Islet precursor cell (in vitro differentiated cells): ENCODE measurements around the gene SECISBP2.
"Not testable (repeated sequence)": the region's sequence is repeated elsewhere in the genome, so short reads cannot be mapped to it uniquely, and the experiment has no call there.

ENCODE experiments used
- DNase-seq: peaks from one replicate; pipeline ENCODE4 v3.0.0-alpha.2; 2018

Gene SECISBP2

GRCh38 chr9:89310475-89311345, 7.6 kb upstream of the SECISBP2 start, which contains the start of gene CKS2:
CKS2 (plus strand) TSS chr9:89311195; CDS start chr9:89311293, 98 bp downstream.
- peak; percentile 100 for DNase-seq

GRCh38 chr9:89311346-89312221, 6.7 kb upstream of the SECISBP2 start:
- no peak for DNase-seq

- no peak for DNase-seq
Measured at GRCh38 chr9:89312222-89312571, 6.1 kb upstream of the SECISBP2 start.

DNA sequence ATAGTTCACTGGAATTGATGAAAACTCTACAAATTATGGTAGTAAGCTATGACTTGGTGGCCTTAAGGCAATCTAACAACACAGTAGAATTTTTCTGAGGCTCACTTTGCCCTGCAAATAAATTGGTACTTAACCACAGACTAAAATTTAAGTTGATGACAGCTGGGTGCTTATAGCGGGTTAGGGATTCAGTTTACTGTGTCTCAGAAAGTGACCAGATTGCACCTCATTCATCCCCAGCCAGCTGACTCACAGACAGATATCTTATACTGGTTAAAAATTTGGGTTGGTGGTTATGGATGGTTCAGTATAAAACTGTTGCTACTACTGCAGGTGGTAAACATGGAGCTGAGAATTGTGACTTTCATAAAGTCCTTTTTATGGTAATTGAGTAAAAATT, 4.5 kb upstream of the SECISBP2 start:
- no peak for DNase-seq

DNA sequence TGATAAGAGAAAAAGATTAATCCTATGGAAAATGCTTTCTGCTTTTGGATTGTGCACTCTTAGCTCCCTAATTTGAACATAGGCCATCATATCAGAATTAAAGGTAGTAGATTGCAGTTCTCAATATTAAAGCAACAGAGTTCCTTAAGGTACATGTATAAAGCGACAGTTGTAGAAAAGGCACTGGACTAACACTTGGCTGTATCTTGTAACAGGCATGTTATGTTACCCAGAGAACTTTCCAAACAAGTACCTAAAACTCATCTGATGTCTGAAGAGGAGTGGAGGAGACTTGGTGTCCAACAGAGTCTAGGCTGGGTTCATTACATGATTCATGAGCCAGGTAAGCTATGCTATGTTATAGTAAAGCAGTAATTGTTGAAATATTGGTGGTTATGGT, 3.3 kb upstream of the SECISBP2 start:
- DNase-seq = no peak

GRCh38 chr9:89315482-89315881, 2.8 kb upstream of the SECISBP2 start:
- no peak for DNase-seq

- DNase-seq = no peak
Measured at GRCh38 chr9:89317282-89317681, 1.0 kb upstream of the SECISBP2 start.

- no peak for DNase-seq
Measured at GRCh38 chr9:89319015-89319905, 960 bp downstream of the SECISBP2 start.

- DNase-seq = no peak
Measured at GRCh38 chr9:89323390-89323789, 5.1 kb downstream of the SECISBP2 start.

- no peak for DNase-seq
Measured at GRCh38 chr9:89325733-89326132, 7.4 kb downstream of the SECISBP2 start.

- no peak for DNase-seq
Measured at GRCh38 chr9:89328064-89328463, 9.8 kb downstream of the SECISBP2 start.

DNA sequence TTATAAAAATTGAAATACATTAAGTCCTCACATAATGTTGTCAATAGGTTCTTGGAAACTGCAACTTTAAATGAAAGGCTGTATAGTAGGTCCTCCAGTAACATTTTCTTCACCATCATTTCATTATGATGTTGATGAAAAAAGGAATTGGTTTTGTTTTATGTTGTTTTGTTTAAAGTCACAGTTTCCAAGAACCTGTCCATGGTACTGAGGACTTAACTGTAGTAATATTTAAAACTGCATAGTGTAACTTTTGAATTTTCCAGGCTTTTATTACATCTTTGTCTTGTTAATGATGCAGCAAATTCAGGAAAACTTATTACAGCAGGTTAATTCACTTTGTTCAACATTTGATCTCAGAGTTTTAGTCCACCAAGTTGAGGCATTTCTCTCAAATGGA, 11.6 kb downstream of the SECISBP2 start:
- no peak for DNase-seq

- DNase-seq = no peak
Measured at GRCh38 chr9:89330513-89330912, 12.2 kb downstream of the SECISBP2 start.

GRCh38 chr9:89339807-89340206, 21.5 kb downstream of the SECISBP2 start:
- DNase-seq = no peak

GRCh38 chr9:89340332-89340731, 22.0 kb downstream of the SECISBP2 start:
- DNase-seq = no peak

DNA sequence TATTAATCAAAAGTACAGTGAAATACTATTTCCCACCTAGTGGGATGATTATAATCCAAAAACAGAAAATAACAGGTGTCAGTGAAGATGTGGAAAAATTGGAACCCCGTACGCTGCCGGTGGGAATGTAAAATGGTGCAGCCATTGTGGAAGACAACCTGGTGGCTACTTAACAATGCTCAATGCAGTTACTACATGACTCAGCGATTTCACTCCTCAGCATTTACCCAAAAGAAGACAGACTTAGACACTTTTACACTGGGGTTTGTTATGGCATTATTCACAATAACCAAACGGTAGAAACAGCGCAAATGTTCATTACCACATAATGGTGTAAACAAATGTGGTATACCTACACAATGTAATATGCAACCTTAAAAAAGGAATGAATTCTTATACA, 23.9 kb downstream of the SECISBP2 start:
- no peak for DNase-seq

GRCh38 chr9:89342948-89343347, 24.6 kb downstream of the SECISBP2 start:
- no peak for DNase-seq

GRCh38 chr9:89343812-89344211, 25.5 kb downstream of the SECISBP2 start:
- DNase-seq = not testable (repeated sequence)

- DNase-seq = no peak
Measured at GRCh38 chr9:89345476-89345875, 27.2 kb downstream of the SECISBP2 start.

GRCh38 chr9:89346696-89347095, 28.4 kb downstream of the SECISBP2 start:
- no peak for DNase-seq

GRCh38 chr9:89347651-89348050, 29.4 kb downstream of the SECISBP2 start:
- DNase-seq = no peak

GRCh38 chr9:89349607-89350006, 31.3 kb downstream of the SECISBP2 start:
- DNase-seq = no peak
